Fibroblast of lung (primary cell): ENCODE results near the gene CST4. TPM values are rescaled to one million over a fixed set of nuclear protein-coding genes. Genes with fewer than 3 reads are reported as not detected.
"Not testable (repeated sequence)": the region's sequence is repeated elsewhere in the genome, so short reads cannot be mapped to it uniquely, and the experiment has no call there.

Experiments used
- DNase-seq, 2 donors: peaks; one replicate each; pipeline versions ENCODE4 v3.0.0 to v3.0.0-alpha.2; 2010; ENCODE audit warnings: low read depth in 2 of 2
- H2AFZ ChIP-seq: 2 replicates; pipeline ENCODE4 v1.5.1; 2012; ENCODE audit warnings: low read length, control low read depth, inconsistent platforms
- H3K27ac ChIP-seq: 2 replicates; pipeline ENCODE4 v1.5.1; 2011; ENCODE audit warnings: low read length, control low read depth; ENCODE audit not compliant: insufficient read depth
- H3K27me3 ChIP-seq: 2 replicates; pipeline ENCODE4 v1.5.1; 2011; ENCODE audit warnings: mild to moderate bottlenecking, low read length; ENCODE audit not compliant: control insufficient read depth, insufficient read depth
- H3K36me3 ChIP-seq: 2 replicates; pipeline ENCODE4 v1.5.1; 2011; ENCODE audit warnings: low read length; ENCODE audit not compliant: control insufficient read depth, insufficient read depth
- H3K4me1 ChIP-seq: 2 replicates; pipeline ENCODE4 v1.5.1; 2011; ENCODE audit warnings: low read length; ENCODE audit not compliant: control insufficient read depth, insufficient read depth; ENCODE audit errors: extremely low read depth
- H3K4me2 ChIP-seq: 2 replicates; pipeline ENCODE4 v1.5.1; 2011; ENCODE audit warnings: low read length, control low read depth; ENCODE audit not compliant: insufficient read depth; ENCODE audit errors: extremely low read depth
- H3K4me3 ChIP-seq, 4 experiments: fragments of 200-600 bp in 1 of 4; sonication (generic) in 1 of 4; replicated peaks in 1 of 4; 2 replicates each; pipeline ENCODE4 v1.5.1; 2011 to 2016; ENCODE audit warnings: low read length in 4 of 4, low read depth in 3 of 4, mild to moderate bottlenecking in 3 of 4, control low read depth in 2 of 4, inconsistent platforms in 1 of 4, mixed read lengths in 1 of 4; ENCODE audit not compliant: insufficient read depth in 1 of 4; ENCODE audit errors: control extremely low read depth in 1 of 4
- H3K79me2 ChIP-seq: 2 replicates; pipeline ENCODE4 v1.5.1; 2012; ENCODE audit warnings: mild to moderate bottlenecking, low read length, inconsistent platforms; ENCODE audit not compliant: control insufficient read depth, insufficient read depth
- H3K9ac ChIP-seq: 2 replicates; pipeline ENCODE4 v1.5.1; 2011; ENCODE audit warnings: mild to moderate bottlenecking, low read length, control low read depth; ENCODE audit not compliant: insufficient read depth
- H3K9me3 ChIP-seq: 2 replicates; pipeline ENCODE4 v1.5.1; 2012; ENCODE audit warnings: low read depth, low read length; ENCODE audit not compliant: control insufficient read depth, insufficient read depth
- H4K20me1 ChIP-seq: 2 replicates; pipeline ENCODE4 v1.5.1; 2011; ENCODE audit warnings: low read length; ENCODE audit not compliant: control insufficient read depth, insufficient read depth; ENCODE audit errors: extremely low read depth
- EZH2 ChIP-seq: IDR thresholded peaks from 2 replicates; pipeline ENCODE4 v1.5.1; 2012; ENCODE audit warnings: low read length, control low read depth, mild to moderate bottlenecking; ENCODE audit errors: missing control alignments
- polyA plus RNA-seq, 2 donors: library from polyadenylated mRNA; depleted of rRNA in 1 of 2; stranded (reverse) in 1 of 2; unstranded in 1 of 2; fragments of >200 nt; gene quantifications; 2 replicates each; pipeline ENCODE4 v1.2.1, GENCODE V29; 2011 to 2012; ENCODE audit warnings: missing spikeins in 1 of 2
- total RNA-seq: library from RNA; depleted of rRNA; stranded (reverse); fragments of >200 nt; gene quantifications from 2 replicates; pipeline ENCODE4 v1.2.1, GENCODE V29; 2014
- TF ChIP-seq, protein P1 (sequence below), 2 donors: IDR thresholded peaks in 1 of 2; conservative IDR thresholded peaks in 1 of 2; 1 replicate in 1 of 2; 2 replicates in 1 of 2; pipeline ENCODE4 v1.5.1; 2011 to 2012; ENCODE audit warnings: low read length in 2 of 2, control low read depth in 1 of 2, inconsistent platforms in 1 of 2, low read depth in 1 of 2, mild to moderate bottlenecking in 1 of 2

The CST4 gene
- total and polyA plus RNA-seq, 2 donors (not counting 1 experiment from before 2014, with no cell fraction given) = 0.16 to 0.17 TPM

DNA sequence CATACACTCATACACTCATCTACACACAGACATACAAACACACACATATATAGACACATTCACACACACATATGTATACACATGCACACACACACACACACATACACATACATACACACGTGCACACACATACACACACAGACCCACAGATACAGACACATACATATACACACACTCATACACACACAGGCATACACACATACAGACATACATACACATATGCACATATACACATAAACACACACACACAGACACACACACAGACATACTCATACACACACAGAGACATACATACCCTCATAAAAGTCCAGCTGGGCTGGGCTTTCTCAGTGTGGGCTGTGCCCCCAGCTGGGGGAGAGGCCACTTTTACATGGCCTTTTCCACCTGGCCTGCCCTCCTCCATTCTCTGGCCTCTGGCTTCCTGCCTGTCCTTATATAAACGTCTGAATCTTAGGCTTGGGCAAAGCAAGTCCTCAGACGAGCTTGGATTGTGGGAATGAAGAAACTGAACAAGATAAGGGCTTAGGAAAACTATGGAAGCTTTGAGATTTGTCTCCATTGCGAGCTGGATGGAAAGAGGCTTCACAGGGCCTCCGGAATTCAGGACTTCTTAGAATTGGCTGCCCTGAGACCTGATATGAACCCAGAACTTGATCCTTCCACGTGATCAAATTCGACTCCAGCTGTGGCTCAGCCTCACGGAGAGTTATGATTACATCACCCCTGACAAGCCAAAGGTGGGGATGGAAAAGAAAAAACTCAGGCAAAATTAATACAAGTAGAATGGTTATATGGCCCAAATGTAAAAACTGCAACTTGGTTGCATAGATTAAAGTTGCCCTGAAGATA is 28.6 kb downstream of the CST4 start:
- H3K9me3 ChIP-seq = no peaks in the 10 kb centered on the region
- no peaks in the 10 kb centered on the region for H4K20me1 ChIP-seq
- DNase-seq = peak in 1 of 2 donors; percentile 82
- TF ChIP-seq, protein P1, sequence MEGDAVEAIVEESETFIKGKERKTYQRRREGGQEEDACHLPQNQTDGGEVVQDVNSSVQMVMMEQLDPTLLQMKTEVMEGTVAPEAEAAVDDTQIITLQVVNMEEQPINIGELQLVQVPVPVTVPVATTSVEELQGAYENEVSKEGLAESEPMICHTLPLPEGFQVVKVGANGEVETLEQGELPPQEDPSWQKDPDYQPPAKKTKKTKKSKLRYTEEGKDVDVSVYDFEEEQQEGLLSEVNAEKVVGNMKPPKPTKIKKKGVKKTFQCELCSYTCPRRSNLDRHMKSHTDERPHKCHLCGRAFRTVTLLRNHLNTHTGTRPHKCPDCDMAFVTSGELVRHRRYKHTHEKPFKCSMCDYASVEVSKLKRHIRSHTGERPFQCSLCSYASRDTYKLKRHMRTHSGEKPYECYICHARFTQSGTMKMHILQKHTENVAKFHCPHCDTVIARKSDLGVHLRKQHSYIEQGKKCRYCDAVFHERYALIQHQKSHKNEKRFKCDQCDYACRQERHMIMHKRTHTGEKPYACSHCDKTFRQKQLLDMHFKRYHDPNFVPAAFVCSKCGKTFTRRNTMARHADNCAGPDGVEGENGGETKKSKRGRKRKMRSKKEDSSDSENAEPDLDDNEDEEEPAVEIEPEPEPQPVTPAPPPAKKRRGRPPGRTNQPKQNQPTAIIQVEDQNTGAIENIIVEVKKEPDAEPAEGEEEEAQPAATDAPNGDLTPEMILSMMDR (conservative IDR thresholded peaks at IDR 0.05 in 1 of 2, IDR thresholded peaks at IDR 0.05 in 1 of 2; ENCODE audit: low read depth in 1 of 2, low read length in 2 of 2) = no peak
- no peaks in the 10 kb centered on the region for H3K79me2 ChIP-seq
- H3K4me1 ChIP-seq = no peaks in the 10 kb centered on the region
- H3K27ac ChIP-seq = no peak overlapping the region
- H3K36me3 ChIP-seq = no peaks in the 10 kb centered on the region
- no peak overlapping the region for H3K4me3 ChIP-seq
- H3K27me3 ChIP-seq = no peaks in the 10 kb centered on the region
- no peak overlapping the region for H3K9ac ChIP-seq
- H2AFZ ChIP-seq = peak overlapping the region; percentile 12
- peak overlapping the region; percentile 32 for H3K4me2 ChIP-seq

DNA sequence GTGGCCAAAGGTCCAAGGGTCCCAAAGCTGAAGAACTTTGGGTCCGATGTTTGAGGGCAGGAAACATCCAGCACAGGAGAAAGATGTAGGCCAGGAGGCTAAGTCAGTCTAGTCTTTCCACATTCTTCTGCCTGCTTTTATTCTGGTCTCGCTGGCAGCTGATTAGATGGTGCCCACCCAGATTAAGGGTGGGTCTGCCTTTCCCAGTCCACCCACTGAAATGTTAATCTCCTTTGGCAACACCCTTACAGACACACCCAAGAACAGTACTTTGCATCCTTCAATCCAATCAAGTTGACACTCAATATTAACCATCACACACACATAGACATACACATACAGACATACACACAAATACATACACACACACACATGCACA is 29.2 kb downstream of the CST4 start:
- not testable (repeated sequence) for H3K27me3 ChIP-seq, H3K27ac ChIP-seq, H4K20me1 ChIP-seq, H3K9ac ChIP-seq, H3K4me3 ChIP-seq, H3K4me2 ChIP-seq, H3K4me1 ChIP-seq, DNase-seq, H3K9me3 ChIP-seq, H2AFZ ChIP-seq, H3K79me2 ChIP-seq, H3K36me3 ChIP-seq

GRCh38 chr20:23658989-23659609 is 29.7 kb downstream of the CST4 start:
- H3K79me2 ChIP-seq = no peaks in the 10 kb centered on the region
- no peak overlapping the region for H3K9ac ChIP-seq
- H3K4me1 ChIP-seq = no peaks in the 10 kb centered on the region
- no peak overlapping the region for H3K4me2 ChIP-seq
- no peak for DNase-seq
- H2AFZ ChIP-seq = no peak overlapping the region
- no peaks in the 10 kb centered on the region for H3K9me3 ChIP-seq
- no peaks in the 10 kb centered on the region for H3K27me3 ChIP-seq
- H3K4me3 ChIP-seq = no peak overlapping the region
- no peaks in the 10 kb centered on the region for H3K36me3 ChIP-seq
- H3K27ac ChIP-seq = no peak overlapping the region
- TF ChIP-seq, protein P1 (conservative IDR thresholded peaks at IDR 0.05 in 1 of 2, IDR thresholded peaks at IDR 0.05 in 1 of 2; ENCODE audit: low read depth in 1 of 2, low read length in 2 of 2) = no peak
- no peak for TF ChIP-seq EZH2
- H4K20me1 ChIP-seq = no peaks in the 10 kb centered on the region
